ENCODE measurements around the gene CEP250.

The CEP250 gene

GRCh38 chr20:35561268-35561667, 105.9 kb downstream of the CEP250 start:
- DNase-seq (ENCODE audit: low read depth in 3 of 3) = peak in 1 of 3 experiments; percentile 5

GRCh38 chr20:35561671-35562070, 106.3 kb downstream of the CEP250 start:
- DNase-seq (ENCODE audit: low read depth in 3 of 3) = no peak

DNA sequence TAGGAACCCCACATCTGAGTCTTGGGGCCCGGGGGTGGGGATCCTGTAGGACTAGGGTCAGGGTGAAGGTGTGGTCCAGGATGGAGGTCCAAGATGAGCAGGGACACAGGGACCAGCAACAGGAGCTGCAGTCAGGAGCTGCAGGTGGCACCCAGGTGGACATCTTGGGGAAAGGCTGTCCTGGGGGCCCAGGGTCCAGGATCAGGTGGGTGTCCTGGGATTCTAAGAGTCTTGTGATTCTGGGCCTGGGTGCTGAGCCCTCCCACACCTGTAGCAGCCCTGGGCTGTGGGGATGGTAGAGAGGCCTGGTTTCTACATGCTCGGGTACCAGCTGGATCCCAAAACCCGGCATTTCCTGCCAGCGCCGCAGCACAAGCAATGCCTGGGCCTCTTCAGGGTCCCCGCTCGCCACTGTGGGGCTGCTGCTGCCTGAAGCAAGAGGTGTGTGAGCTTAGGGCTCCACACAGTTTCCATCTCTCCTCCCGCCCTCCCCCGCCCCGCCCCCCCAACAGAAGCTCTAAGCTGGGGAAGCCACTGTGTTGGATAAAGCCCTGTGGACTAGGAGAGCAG, 107.2 kb downstream of the CEP250 start:
- no peak for DNase-seq (ENCODE audit: low read depth in 3 of 3)

GRCh38 chr20:35563834-35564233, 108.4 kb downstream of the CEP250 start:
- DNase-seq (ENCODE audit: low read depth in 3 of 3) = no peak

- no peak for DNase-seq (ENCODE audit: low read depth in 3 of 3)
Observed at GRCh38 chr20:35564905-35565304, 109.5 kb downstream of the CEP250 start.

- no peak for DNase-seq (ENCODE audit: low read depth in 3 of 3)
Observed at GRCh38 chr20:35568645-35569044, 113.2 kb downstream of the CEP250 start.

All from stimulated activated CD4-positive, alpha-beta T cell treated with anti-CD3 and anti-CD28 coated beads, TNF-alpha, amount 100 ng/mL, for 24 hours (primary cell).